Testis (tissue), 2 donors: ENCODE measurements around the gene RPL36.

Experiments
- CTCF ChIP-seq, 3 experiments: fragments of 450-650 bp in 2 of 3; fragments of 200-600 bp in 1 of 3; sonication (generic) in 1 of 3; IDR thresholded peaks; one replicate each; pipeline ENCODE4 v1.5.1; 2016 to 2019; ENCODE audit warnings: antibody characterized with exemption in 3 of 3, mild to moderate bottlenecking in 2 of 3, moderate library complexity in 1 of 3
- POLR2A ChIP-seq: fragments of 450-650 bp; IDR thresholded peaks from one replicate; pipeline ENCODE4 v1.6.1; 2017; ENCODE audit warnings: antibody characterized with exemption, mild to moderate bottlenecking, moderate library complexity

GRCh38 chr19:5700455-5701092 lies 10.5 kb downstream of the RPL36 start:
- TF ChIP-seq CTCF (IDR thresholded peaks at IDR 0.05): no peak
- no peak for TF ChIP-seq POLR2A
